Measurements from ENCODE around the gene NAE1.
"Not testable (repeated sequence)": the region's sequence is repeated elsewhere in the genome, so short reads cannot be mapped to it uniquely, and the experiment has no call there.

Gene NAE1

GRCh38 chr16:66830422-66831404 lies at the start of gene NAE1:
Gene NAE1 (minus strand): TSS chr16:66830976. CDS start chr16:66830899, 77 bp downstream.
- DNase-seq, result peak; percentile 91

- no peak for DNase-seq
These were observed 47.3 kb upstream of the NAE1 start for GRCh38 chr16:66878067-66878466.

GRCh38 chr16:66874079-66874775 lies 43.5 kb upstream of the NAE1 start:
- DNase-seq, result no peak

- no peak for DNase-seq
These were observed 42.9 kb upstream of the NAE1 start for GRCh38 chr16:66873685-66874055.

- peak; percentile 89 for DNase-seq
These were observed 42.3 kb upstream of the NAE1 start for GRCh38 chr16:66872943-66873684.

- no peak for DNase-seq
These were observed 41.8 kb upstream of the NAE1 start for GRCh38 chr16:66872559-66872942.

GRCh38 chr16:66871840-66872239 lies 41.1 kb upstream of the NAE1 start:
- DNase-seq, result no peak

GRCh38 chr16:66871363-66871762 lies 40.6 kb upstream of the NAE1 start:
- not testable (repeated sequence) for DNase-seq

- DNase-seq, result no peak
These were observed 38.6 kb upstream of the NAE1 start for GRCh38 chr16:66869424-66869823.

- DNase-seq, result no peak
These were observed 32.9 kb upstream of the NAE1 start for GRCh38 chr16:66863707-66864106.

GRCh38 chr16:66862023-66862520 lies 31.3 kb upstream of the NAE1 start:
- no peak for DNase-seq

GRCh38 chr16:66859397-66860068 lies 28.8 kb upstream of the NAE1 start:
- DNase-seq, result no peak

- DNase-seq, result no peak
These were observed 28.1 kb upstream of the NAE1 start for GRCh38 chr16:66858740-66859396.

- no peak for DNase-seq
These were observed 26.7 kb upstream of the NAE1 start for GRCh38 chr16:66857437-66857836.

GRCh38 chr16:66856801-66857200 lies 26.0 kb upstream of the NAE1 start:
- DNase-seq, result no peak

- DNase-seq, result no peak
These were observed 25.5 kb upstream of the NAE1 start for GRCh38 chr16:66856184-66856730.

GRCh38 chr16:66853261-66854139 lies 22.7 kb upstream of the NAE1 start:
- DNase-seq, result no peak

- DNase-seq, result no peak
These were observed 20.6 kb upstream of the NAE1 start for GRCh38 chr16:66851166-66851964.

GRCh38 chr16:66850115-66850815 lies 19.5 kb upstream of the NAE1 start:
- no peak for DNase-seq
